Uterus (tissue), 2 donors: ENCODE results near the gene LMBRD2.

Experiments
- CTCF ChIP-seq, 4 experiments: fragments of 200-600 bp in 2 of 4; fragments of 450-650 bp in 2 of 4; sonication (generic) in 2 of 4; IDR thresholded peaks; one replicate each; pipeline ENCODE4 v1.5.1; 2016 to 2019; ENCODE audit warnings: antibody characterized with exemption in 4 of 4, mild to moderate bottlenecking in 2 of 4, moderate library complexity in 1 of 4
- POLR2A ChIP-seq, 2 donors: fragments of 450-650 bp; IDR thresholded peaks; one replicate each; pipeline ENCODE4 v1.6.1; 2016; ENCODE audit warnings: antibody characterized with exemption in 2 of 2, mild to moderate bottlenecking in 1 of 2, moderate library complexity in 1 of 2

GRCh38 chr5:36153726-36154125, 2.0 kb upstream of the LMBRD2 start:
- TF ChIP-seq CTCF (IDR thresholded peaks at IDR 0.05) (no peak), POLR2A (IDR thresholded peaks at IDR 0.05) (no peak)
